Measurements from ENCODE around the gene PIGC. TPM values are rescaled to one million over a fixed set of nuclear protein-coding genes. Genes with fewer than 3 reads are reported as not detected.

PIGC gene
- total RNA-seq, 4 donors from 2014 or later: 19.4 to 23.4 (median 20.9) TPM

DNA sequence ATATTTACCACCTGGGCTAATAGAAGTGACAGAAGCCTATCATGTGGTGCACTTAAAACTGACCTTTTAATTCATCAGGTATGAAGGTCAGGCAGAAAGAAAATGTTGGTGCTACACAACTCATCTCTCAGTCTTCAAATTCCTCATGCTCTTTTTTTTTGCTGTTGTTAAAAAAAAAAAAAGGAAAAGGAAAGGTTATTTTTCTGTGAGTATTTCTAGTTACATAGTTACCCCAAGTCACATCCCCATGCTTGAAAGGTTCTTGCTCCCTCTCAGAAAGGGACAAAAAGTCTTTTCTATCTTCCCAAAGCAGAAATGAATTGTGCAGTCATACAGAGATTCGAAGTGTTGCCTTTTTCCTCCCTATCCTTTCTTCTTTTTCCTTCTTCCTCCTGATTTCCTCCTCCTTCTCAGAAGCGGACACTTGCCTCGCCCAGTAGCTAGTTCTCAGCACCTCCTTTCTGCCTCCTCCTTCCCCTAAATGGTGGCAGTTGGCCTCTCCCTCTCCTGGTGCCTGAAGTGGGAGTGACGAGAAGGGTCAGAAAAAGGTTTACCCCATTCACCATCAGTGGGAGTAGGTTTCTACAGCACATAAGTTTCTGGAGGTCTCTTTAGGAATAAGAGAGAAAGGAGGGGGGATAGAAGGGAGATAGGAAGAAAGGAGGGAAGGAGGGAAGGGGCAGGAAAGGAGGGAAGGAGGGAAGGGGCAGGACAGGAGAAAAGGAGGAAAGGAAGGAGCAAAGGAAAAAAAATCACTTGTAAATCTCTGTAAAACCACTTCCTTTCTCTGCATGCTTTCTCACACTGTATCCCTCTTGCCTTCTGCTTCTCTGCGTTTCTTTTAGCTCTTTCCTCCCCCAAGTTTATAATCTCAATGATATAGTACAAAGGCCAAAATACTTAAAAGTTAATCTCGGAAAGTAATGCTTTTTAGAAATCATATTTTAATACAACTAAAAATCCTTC lies 43.8 kb downstream of the PIGC start:
- WGBS, 2 donors: 79 to 80% methylated on average over 6 of the region's 6 CpGs
- no peak for DNase-seq
- Histone ChIP-seq H3K36me3 (no peaks in the 10 kb centered on the region), H3K27ac (peak overlapping the region in 2 of 3 donors; percentile 55 to 80), H3K9me3 (no peaks in the 10 kb centered on the region), H3K4me1 (peaks cover 13 to 29% of the 10 kb centered on the region in 2 donors), H3K27me3 (no peaks in the 10 kb centered on the region), H3K4me3 (replicated peaks in 1 of 3) (no peak overlapping the region)
- intact Hi-C loops (cut with DNase I): no loop called here
- no peak for TF ChIP-seq POLR2A (IDR thresholded peaks at IDR 0.05)
- TF ChIP-seq, protein P1, sequence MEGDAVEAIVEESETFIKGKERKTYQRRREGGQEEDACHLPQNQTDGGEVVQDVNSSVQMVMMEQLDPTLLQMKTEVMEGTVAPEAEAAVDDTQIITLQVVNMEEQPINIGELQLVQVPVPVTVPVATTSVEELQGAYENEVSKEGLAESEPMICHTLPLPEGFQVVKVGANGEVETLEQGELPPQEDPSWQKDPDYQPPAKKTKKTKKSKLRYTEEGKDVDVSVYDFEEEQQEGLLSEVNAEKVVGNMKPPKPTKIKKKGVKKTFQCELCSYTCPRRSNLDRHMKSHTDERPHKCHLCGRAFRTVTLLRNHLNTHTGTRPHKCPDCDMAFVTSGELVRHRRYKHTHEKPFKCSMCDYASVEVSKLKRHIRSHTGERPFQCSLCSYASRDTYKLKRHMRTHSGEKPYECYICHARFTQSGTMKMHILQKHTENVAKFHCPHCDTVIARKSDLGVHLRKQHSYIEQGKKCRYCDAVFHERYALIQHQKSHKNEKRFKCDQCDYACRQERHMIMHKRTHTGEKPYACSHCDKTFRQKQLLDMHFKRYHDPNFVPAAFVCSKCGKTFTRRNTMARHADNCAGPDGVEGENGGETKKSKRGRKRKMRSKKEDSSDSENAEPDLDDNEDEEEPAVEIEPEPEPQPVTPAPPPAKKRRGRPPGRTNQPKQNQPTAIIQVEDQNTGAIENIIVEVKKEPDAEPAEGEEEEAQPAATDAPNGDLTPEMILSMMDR (IDR thresholded peaks at IDR 0.05): peak in 1 of 6 experiments; percentile 14

DNA sequence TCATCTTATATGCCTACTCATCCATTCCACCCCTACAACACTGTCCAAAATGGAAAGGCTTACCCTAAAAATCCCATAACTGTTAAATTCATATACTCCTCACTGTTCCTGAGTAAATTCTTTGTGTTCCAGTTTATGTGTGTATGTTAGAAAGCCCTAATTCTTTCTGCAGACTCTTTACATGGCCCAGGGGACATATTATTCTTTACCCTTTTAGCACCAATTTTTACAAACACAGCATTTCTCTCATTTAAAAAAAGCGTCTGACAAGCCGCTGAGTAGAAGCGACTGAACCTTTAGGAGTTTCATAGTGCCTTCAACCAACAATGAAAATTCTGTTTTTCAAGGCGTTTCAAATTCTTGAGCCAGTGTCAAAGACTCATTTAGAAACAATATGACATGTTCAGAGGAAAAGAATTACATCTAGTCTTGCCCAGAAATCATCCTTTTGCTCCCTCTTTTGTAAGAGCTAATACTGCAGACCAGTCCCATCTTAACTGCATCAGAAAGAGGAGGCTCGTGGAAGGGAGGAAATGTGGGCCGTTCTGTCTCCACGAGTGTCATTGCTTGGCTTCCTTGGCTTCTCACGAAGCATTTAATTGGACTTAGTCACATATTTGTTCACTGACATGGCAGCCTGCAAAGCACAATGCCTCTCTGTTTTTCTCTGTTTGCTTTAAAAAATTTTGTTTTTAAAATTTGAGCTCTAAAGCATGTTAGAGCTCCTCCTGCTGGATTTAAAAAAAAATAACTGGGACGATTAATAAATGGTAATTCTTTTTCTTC lies 44.7 kb downstream of the PIGC start:
- peak; percentile 30 to 36 for DNase-seq
- intact Hi-C loops (cut with DNase I): no loop called here
- H3K9me3 ChIP-seq: no peaks in the 10 kb centered on the region
- WGBS, 2 donors: 38 to 40% methylated on average over 9 of the region's 9 CpGs
- H3K27ac ChIP-seq: peak overlapping the region; percentile 21 to 80 (median 55)
- no peak overlapping the region for H3K4me3 ChIP-seq (replicated peaks in 1 of 3)
- no peaks in the 10 kb centered on the region for H3K27me3 ChIP-seq
- peaks cover 20 to 38% of the 10 kb centered on the region in 2 donors for H3K4me1 ChIP-seq
- TF ChIP-seq, protein P1 (IDR thresholded peaks at IDR 0.05): peak; percentile 15 to 87 (median 56)
- no peak for TF ChIP-seq POLR2A (IDR thresholded peaks at IDR 0.05)
- no peaks in the 10 kb centered on the region for H3K36me3 ChIP-seq

DNA sequence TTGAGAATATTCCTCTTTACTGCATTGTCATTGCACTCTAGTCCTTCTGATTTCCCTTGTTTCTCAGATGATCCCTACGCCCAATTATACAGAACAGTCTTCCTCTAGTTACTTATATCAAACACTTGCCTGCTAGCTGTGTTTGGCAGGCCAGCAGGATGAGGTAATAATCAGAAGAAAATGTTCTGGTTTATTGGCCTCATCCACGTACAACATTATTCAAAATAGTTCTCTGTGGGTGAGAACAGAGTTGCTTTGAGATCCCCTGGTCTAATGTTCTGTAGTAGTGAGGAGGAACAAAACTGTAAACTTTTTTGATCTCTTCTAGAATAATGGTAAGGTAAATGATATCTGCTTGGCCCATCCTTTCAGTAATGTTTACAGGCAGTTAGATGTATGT lies 45.7 kb downstream of the PIGC start:
- Histone ChIP-seq H3K27ac (peak overlapping the region in 1 of 3 donors; percentile 55), H3K4me3 (replicated peaks in 1 of 3) (no peak overlapping the region), H3K4me1 (peaks cover 21 to 45% of the 10 kb centered on the region in 2 donors), H3K36me3 (no peaks in the 10 kb centered on the region), H3K9me3 (no peaks in the 10 kb centered on the region), H3K27me3 (no peaks in the 10 kb centered on the region)
- intact Hi-C loops (cut with DNase I): no loop called here
- TF ChIP-seq, protein P1 (IDR thresholded peaks at IDR 0.05): no peak
- no peak for TF ChIP-seq POLR2A (IDR thresholded peaks at IDR 0.05)
- peak in 1 of 2 donors; percentile 8 for DNase-seq
- 68 to 77% methylated on average over 2 of the region's 2 CpGs for WGBS, 2 donors

DNA sequence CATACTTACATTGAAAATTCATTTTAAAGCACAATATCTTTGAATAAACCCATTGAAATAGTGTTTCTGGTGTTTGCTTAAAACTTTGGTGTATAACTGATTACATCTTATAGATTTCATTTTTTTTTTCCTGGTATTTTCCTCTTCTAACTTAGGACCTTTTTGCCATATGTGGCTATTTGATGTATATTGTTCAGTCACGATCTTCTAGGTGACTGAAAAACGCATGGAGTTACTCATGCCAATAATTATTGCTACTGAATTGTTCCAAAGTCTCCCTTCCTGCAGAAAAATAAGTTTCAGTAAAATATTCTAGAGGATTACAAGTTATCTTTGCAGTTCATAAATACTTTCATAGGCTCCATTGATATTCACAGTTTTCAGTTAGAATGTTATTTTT lies 46.2 kb downstream of the PIGC start:
- Histone ChIP-seq H3K9me3 (no peaks in the 10 kb centered on the region), H3K4me3 (replicated peaks in 1 of 3) (no peak overlapping the region), H3K27ac (no peak overlapping the region), H3K36me3 (no peaks in the 10 kb centered on the region), H3K27me3 (no peaks in the 10 kb centered on the region), H3K4me1 (peaks cover 23 to 43% of the 10 kb centered on the region in 2 donors)
- no peak for TF ChIP-seq POLR2A (IDR thresholded peaks at IDR 0.05)
- TF ChIP-seq, protein P1 (IDR thresholded peaks at IDR 0.05): no peak
- no peak for DNase-seq
- 93% methylated on average over 2 of the region's 2 CpGs for WGBS, 2 donors
- intact Hi-C loops (cut with DNase I): no loop called here

All from thyroid gland (tissue), 4 donors.